GM21390 (cell line): ENCODE data around the gene AGBL4.

ENCODE experiments used
- ATAC-seq: cut with Tn5 transposase; IDR thresholded peaks from one replicate; pipeline ENCODE4 v1.9.1; 2021; ENCODE audit not compliant: unreplicated experiment

AGBL4 gene

DNA sequence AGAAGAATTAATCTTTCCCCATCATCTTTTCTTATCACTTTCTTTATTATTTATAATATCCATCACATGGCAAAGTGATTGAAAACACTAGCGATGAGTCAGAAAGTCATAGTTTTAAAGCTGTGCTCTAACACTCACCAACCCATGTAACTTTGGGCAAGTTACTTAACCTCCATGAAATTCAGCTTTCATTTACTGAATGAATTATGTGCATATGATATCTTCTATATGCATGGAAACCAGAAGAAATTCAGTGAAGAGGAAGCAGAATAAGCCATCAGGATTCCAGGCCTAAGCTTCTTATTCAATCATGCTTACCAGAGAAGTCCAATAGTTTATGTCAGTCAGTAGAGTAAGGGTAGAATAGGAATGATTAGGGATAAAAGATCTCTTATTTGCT lies 300.1 kb downstream of the AGBL4 start:
- ATAC-seq, result no peak

DNA sequence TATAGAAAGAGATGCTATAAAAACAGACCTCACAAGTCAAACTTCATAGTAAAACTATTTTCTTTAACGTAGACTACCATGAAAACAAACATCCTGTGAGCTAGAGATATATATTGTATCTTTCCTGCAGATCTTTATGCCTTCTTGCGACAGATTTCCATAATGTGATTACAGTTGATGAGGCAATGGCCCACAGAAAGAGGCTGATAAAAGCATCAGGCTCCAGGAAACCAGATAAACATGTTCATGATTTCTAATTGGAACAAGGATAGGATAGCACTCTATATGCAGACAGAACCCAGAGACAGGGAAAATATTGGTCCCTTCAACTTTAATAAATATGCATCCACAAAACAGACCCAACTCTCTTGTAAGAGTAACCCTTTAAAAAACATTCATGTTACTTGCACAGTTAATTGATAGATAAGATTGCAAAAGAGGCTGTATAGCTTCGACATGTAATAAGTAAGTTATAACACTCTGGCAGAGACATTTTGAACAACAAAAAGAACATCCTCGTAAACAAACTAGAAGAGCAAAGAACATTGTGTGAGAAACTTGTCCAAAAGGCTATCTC lies 329.4 kb downstream of the AGBL4 start:
- ATAC-seq, result no peak

DNA sequence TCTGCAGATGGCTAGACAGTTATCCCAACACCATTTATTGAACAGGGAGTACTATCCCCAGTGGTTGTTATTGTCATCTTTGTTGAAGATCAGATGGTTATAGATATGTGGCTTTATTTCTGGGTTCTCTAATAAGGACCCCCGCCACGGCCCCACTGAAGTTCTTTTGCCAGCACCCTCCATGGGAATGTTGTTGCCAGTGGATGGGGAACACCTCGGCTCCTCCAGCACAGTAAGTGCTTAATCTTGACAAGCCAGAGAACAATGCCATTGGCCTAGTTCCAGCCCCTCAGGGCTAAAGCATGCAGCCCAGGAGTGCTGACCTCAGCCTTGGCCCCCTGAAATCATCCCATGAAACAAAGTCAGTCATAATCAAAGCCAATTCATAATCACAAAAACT lies 337.6 kb downstream of the AGBL4 start:
- ATAC-seq, result no peak

DNA sequence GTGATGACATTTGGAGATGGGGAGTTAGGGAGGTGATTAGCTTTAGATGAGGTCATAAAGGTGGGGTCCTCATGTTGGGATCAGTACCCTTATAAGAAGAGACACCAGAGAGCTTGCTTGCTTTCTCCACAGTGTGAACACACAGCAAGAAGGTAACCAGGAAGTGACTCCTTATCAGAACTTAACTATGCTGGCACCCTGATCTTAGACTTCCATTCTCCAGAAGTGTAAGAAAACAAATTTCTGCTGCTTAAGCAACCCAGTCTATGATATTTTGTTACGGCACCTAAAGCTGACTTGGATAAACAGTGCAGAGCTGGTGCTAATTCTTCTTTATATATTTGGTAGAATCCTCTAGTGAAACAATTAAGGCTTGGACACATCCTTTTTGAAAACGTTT lies 346.0 kb downstream of the AGBL4 start:
- no peak for ATAC-seq

DNA sequence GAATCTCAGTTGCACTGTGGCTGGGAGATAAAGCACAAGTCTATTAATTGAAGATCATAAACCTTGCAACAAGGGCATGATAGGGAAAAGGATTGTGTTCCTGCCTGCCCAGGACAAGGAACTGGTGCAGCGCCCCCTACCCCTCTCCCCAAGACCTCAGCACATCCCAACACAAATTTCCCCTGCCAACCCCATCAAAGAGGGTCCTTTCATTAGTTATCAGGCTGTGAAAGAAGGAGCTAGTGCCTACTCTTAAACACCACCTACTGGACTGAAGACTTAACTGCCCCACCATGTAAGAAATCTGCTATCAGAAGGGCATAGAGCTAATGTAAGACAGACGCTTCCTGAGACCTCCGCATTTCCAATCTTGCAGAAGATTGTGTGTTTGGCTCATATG lies 372.6 kb downstream of the AGBL4 start:
- ATAC-seq, result no peak

DNA sequence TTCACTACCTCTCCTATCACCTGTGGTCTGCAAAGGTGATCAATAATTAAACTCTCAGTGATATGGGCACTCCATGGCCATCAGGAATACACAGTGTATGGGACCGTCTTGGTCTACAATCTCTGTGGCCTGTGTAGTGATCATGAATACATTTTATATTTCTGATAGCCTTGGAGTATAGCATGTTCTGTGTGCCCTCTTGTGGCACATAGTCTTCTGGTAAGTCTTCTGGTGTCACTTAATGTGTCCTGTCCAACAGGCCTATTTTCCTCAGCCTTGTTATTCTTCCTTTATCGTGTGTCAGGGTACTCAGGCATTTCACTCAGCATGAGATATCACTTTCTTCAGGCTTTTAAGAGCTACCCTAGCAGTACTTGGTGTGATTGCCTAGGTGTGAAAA lies 393.6 kb downstream of the AGBL4 start:
- ATAC-seq, result no peak

DNA sequence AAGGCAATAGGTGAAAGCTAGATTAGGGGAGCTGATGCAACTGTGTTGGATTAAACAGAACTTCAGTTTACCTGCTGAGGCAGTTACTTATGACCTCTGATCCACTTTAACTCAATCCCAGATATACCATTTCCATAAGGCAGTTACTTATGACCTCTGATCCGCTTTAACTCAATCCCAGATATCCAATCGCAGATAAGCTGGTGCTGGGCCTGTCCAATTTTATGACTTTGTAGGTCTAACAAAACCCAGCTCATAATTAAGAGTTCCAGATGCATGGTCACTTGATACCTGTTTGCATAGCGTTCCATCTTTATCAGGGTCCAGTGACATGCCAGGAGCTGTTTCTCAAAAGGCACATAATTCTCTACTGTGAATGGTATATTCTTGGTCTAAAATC lies 396.0 kb downstream of the AGBL4 start:
- no peak for ATAC-seq

DNA sequence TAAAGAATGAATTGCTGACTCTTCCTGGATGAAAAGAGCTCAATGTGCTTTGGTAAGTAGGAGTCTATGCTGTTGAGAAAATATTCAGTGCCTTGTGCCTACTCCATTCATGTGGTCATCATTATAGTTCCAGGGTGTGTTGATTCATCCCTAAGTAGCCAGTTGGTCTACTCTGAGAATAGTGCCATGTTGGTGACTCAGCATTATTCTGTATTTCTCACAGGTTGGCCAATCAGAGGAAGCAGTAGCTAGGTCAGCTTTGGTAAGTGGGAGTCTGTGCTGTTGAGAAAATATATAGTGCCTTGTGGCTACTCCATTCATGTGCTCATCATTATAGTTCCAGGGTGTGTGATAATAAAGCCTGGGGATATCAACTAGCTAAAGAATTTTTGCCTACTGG lies 397.3 kb downstream of the AGBL4 start:
- ATAC-seq, result no peak

DNA sequence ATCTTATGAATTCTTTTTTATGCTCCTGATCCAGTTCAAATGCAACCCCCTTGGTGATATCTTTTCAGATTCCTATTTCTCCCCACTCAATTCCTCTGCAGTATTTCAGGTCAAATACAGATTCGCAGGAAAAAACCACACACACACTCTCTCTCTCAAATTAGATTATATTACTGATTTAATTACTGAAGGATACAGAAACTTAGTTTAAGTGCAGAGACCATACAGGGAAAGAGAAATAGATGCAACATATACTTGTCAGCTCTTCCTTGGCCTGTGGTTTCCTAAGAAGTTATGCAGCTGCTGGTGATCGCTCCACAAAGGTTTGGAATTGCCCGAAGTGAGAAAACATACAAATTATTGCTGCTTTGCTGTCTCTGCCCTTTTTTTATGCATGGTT lies 400.9 kb downstream of the AGBL4 start:
- ATAC-seq, result no peak

DNA sequence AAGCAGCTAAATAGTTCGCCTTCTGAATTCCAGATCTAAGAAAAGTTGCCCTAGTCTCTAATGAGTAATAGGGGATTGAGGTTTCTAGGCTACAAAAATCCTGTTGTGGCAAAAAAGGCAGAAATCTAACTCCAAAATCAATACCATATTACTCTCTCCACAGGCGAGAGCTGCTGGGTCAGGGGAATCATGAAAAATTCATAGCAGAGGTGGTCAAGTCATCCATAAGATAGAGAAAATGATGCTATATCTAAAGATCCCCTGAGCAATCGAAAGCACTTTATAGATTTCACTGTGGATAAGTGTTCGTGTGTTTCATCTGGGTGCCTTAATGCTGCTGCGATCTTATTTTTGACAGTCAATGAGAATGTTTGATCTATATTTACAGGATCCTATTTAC lies 417.7 kb downstream of the AGBL4 start:
- no peak for ATAC-seq

DNA sequence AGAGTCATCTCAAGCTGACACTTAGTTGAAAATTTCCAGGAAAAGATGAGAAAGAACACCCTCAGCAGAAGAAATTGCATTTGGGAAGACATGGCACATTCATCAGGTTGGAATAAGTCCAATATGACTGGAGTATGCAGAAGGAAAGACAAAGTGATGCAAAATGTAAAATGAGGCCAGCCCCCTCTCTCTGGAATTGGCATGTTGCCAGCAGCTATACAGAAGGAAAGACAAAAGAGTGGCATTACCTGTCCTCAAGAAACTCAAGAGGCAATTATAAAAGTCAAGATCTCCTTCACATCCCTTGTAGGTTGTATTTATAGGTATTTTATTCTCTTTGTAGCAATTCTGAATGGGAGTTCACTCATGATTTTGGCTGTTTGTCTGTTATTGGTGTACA lies 426.3 kb downstream of the AGBL4 start:
- no peak for ATAC-seq

DNA sequence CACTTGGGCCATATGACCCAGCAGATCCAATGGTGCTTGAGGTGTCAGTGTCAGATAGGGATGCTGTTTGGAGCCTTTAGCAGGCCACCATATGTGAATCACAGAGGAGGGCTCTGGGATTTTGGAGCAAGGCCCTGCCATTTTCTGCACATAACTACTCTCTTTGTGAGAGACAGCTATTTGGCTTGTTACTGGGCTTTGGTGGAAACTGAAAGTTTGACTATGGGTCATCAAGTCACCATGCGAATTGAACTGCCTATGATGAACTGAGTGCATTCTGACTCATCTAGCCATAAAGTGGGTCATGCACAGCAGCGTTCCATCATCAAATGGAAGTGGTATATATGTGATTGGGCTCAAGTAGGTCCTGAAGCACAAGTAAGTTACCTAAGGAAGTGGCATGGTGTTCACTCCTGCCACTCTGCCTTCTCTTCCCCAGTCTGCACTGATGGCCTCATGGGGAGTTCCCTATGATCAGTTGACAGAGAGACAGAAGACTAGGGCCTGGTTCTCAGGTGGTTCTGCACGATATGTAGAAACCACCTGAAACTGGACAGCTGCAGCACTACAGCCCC lies 447.3 kb downstream of the AGBL4 start:
- no peak for ATAC-seq

DNA sequence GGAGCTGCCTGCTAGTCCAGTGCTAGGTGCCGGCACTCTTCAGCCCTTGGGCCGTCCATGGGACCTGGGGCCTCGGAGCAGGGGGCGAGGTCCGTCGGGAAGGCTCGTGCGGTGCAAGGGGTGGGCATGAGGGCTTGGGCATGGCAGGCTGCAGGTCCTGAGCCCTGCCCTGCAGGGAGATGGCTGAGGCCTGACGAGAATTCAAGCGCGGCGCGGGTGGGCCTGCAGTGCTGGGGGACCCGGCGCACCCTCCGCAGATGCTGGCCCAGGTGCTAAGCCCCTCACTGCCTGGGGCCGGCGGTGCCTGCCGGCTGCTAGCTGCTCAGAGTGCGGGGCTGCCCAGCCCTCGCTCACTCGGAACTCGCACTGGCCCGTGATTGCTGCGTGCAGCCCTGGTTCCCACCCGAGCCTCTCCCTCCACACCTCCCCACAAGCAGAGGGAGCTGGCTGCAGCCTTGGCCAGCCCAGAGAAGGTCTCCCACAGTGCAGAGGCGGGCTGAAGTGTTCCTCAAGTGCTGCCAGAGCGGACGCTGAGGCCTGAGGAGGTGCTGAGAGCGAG lies 467.0 kb downstream of the AGBL4 start:
- no peak for ATAC-seq

DNA sequence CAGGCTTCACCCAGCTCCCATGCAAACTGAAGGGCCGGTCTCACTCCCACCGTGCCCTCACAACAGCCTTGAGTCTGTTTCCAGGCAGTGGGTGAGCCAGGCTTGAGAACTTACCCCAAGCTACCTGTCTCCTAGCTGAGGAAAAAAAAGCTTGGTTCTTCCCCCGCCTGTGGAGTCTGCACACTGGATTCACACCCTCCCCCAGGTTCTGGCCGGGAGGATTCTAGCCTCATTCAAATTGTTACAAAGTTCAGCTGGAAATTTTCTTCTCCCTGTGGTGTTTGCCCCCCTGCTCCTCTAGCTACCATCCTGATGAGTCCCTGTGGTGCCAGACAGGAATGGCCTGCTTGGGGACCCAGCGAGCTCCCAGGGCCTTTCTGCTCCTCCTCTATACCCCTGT lies 471.7 kb downstream of the AGBL4 start:
- ATAC-seq, result no peak

DNA sequence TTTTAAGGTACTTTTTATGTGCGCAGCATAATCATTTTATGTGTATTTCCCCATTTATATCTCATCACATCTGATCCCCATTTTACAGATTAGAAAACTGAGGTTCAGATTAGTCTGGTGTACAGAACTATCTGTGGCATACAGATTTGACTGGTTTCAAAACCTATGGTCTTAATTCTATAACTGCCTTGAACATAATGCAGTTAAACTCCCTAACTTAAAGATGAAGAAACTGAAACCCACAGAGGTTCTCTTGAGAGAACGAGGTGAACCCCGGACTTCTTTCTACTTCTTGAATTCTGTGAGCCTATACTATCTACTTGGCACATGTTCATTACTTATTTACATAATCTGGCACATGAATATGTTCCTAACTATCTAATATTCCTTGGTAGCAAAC lies 479.1 kb downstream of the AGBL4 start:
- no peak for ATAC-seq

DNA sequence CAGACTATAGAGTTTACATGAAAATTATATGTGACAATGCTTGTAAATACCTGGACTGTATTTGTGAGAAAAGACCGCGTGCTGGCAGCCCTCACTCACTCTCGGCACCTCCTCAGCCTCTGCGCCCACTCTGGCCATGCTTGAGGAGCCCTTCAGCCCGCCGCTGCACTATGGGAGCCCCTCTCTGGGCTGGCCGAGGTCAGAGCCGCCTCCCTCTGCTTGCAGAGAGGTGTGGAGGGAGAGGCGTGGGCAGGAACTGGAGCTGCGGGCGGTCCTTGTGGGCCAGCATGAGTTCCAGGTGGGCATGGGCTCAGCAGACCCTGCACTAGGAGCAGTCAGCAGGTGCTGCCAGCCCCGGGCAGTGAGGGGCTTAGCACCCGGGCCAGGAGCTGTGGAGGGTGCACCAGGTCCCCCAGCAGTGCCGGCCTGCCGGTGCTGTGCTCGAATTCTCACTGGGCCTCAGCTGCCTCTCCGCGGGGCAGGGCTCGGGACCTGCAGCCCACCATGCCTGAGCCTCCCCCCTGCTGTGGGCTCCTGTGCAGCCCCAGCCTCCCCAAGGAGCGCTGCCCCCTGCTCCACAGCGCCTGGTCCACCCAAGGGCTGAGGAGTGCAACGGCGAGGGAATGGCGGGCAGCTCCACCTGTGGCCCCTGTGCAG lies 482.5 kb downstream of the AGBL4 start:
- no peak for ATAC-seq

DNA sequence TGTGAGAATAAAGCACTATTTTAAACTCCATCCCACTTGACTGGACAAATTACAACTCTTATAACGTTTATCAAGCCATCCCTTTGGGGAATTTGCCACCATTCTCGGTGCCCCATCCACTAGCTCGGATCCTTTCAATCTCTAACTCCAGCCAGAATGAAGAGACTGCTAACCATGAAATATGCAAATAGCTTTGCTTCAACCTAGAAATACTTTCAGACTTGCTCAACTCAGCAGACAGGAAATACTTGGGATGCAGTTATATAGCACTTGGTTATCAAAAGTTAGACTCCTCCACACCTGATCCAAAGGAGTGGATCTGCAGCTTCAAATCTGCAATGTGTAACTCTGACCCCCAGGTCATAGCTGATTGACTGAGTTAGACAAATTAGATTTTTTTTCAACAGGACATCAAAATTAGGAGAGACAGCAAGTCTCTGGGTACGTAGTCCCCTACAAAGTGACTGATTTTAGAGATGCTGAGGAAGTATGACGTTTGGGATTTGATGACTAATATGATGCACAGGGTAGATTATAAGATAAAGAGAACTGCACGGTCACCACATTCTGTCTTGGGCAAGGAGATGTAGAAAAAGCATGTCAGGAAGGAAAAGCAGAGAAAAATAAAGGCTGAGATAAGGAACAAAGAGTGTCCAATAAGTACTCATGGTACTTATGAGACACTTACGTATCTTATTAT lies 496.0 kb downstream of the AGBL4 start:
- no peak for ATAC-seq

DNA sequence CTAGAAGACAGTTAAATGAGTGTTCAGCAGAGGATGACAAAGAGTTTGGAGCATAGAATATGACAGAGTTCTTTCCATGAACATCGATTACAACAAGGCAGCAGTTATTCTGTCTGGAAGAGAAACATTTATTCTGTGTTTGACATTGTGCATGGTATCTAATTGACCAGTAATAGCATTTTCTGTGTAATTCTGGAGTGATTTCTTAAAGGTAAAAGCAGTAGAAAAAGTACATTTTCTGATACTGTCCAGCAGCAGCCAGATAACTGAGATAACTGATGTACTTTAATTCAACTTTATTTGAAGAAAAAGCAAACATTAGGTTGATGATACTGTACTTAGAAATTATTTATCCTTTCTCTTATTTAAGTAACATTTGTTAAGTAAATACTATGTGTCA lies 497.1 kb downstream of the AGBL4 start:
- ATAC-seq, result no peak

DNA sequence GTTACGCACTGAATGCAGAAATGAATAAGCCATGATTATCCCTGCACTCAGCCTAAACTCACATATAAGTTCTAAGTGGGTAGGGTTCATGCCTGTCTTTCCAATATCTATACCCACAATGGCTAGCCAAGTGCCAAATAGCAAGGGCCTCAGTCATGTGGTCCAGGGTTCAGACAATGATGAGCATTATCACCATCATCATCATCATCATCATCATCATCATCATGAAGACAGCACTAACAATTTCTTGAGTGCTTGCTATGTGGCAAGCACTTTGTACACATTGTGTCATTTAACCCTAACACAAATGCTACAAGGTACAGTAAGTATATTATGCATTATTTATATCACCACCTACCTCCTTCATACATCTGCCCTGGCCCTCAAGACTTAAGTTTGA lies 500.0 kb downstream of the AGBL4 start:
- no peak for ATAC-seq

DNA sequence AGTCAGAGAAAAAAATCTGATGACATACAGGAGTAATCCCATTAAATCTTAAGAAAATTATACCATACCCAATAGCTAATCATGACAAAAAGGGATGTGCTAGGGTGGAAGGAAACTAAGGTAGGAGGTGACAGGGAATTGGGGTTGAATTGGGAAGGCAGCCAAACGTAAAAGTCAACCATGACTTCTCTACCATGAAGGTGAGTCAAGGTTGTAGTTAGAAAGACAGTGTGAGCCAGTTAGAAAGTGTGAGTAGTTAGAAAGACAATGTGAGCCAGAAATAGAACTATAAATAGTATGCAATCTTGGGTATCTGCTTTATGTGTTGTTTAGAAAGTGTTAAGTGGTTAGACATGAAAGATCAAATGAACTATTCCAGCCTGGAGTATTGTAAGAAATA lies 556.8 kb downstream of the AGBL4 start:
- no peak for ATAC-seq

DNA sequence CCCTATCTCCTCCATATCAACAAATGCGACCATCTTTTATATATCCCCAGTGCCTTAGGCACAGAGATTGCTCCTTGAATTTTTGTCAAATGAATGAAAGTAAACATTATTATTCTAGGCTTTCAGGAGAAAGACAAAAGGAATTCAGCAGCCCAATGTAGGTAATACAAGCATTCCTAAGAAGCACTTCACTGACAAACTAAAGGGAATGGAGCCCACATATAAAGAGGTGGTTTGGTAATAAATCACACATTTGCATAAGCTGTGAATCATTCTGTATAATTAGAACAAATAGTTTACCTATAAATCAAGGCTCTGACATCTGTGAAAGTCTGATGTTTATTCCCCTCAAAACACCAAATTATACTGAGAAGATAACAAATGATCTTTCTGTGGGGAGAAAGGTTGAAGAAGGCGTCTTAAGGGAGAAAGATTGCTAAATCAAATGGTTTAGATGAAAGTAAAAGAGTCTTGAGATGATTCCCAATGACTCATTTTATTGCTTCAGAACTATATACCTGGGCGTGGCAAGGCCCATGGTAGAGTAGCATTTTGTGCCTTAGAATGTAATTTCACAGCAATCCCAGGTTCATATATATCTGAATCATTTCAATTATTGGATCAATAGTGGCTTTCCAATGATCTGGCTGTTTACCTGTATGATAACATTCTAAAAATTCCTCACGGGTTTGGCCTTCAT lies 558.1 kb downstream of the AGBL4 start:
- no peak for ATAC-seq
